ENCODE measurements around the gene FXYD5.

FXYD5 gene

GRCh38 chr19:35179830-35180229 lies 25.3 kb downstream of the FXYD5 start:
- no peak for ATAC-seq
- TF ChIP-seq ESRRG (CRISPR knock-in tag; IDR thresholded peaks at IDR 0.05), result no peak
- TF ChIP-seq CREB5 (CRISPR knock-in tag; IDR thresholded peaks at IDR 0.05; ENCODE audit: low read depth), result no peak
- no peak for TF ChIP-seq CSDC2 (CRISPR knock-in tag; IDR thresholded peaks at IDR 0.05)
- TF ChIP-seq ARNTL (CRISPR knock-in tag; IDR thresholded peaks at IDR 0.05; ENCODE audit: borderline replicate concordance, low read depth), result no peak
- TF ChIP-seq OSR1 (CRISPR knock-in tag; IDR thresholded peaks at IDR 0.05), result no peak
- no peak for TF ChIP-seq ZFP3 (CRISPR knock-in tag; IDR thresholded peaks at IDR 0.05)
- no peak for TF ChIP-seq TCF4 (CRISPR knock-in tag; IDR thresholded peaks at IDR 0.05; ENCODE audit: borderline replicate concordance)

GRCh38 chr19:35181387-35181786 lies 26.9 kb downstream of the FXYD5 start:
- no peak for TF ChIP-seq ZNF70 (CRISPR knock-in tag; IDR thresholded peaks at IDR 0.05)
- no peak for TF ChIP-seq CSDC2 (CRISPR knock-in tag; IDR thresholded peaks at IDR 0.05)
- no peak for TF ChIP-seq ZC3H10 (CRISPR knock-in tag; IDR thresholded peaks at IDR 0.05)
- no peak for TF ChIP-seq TOX (CRISPR knock-in tag; IDR thresholded peaks at IDR 0.05; ENCODE audit: borderline replicate concordance)
- no peak for TF ChIP-seq CREB5 (CRISPR knock-in tag; IDR thresholded peaks at IDR 0.05; ENCODE audit: low read depth)
- TF ChIP-seq ARNTL (CRISPR knock-in tag; IDR thresholded peaks at IDR 0.05; ENCODE audit: borderline replicate concordance, low read depth), result no peak
- no peak for TF ChIP-seq ZFP3 (CRISPR knock-in tag; IDR thresholded peaks at IDR 0.05)
- TF ChIP-seq ISL1 (CRISPR knock-in tag; IDR thresholded peaks at IDR 0.05), result no peak
- TF ChIP-seq GLIS3 (CRISPR knock-in tag; IDR thresholded peaks at IDR 0.05), result no peak
- no peak for TF ChIP-seq RARB (CRISPR knock-in tag; IDR thresholded peaks at IDR 0.05)
- TF ChIP-seq PATZ1 (CRISPR knock-in tag; IDR thresholded peaks at IDR 0.05; ENCODE audit: borderline replicate concordance), result no peak
- no peak for TF ChIP-seq SNAI2 (CRISPR knock-in tag; IDR thresholded peaks at IDR 0.05)
- TF ChIP-seq ESRRG (CRISPR knock-in tag; IDR thresholded peaks at IDR 0.05), result no peak
- no peak for ATAC-seq

- no peak for TF ChIP-seq ZFP30 (CRISPR knock-in tag; IDR thresholded peaks at IDR 0.05)
- TF ChIP-seq TCF4 (CRISPR knock-in tag; IDR thresholded peaks at IDR 0.05; ENCODE audit: borderline replicate concordance), result no peak
- TF ChIP-seq TOX (CRISPR knock-in tag; IDR thresholded peaks at IDR 0.05; ENCODE audit: borderline replicate concordance), result no peak
- no peak for TF ChIP-seq BACH2 (CRISPR knock-in tag; IDR thresholded peaks at IDR 0.05; ENCODE audit: borderline replicate concordance)
- no peak for TF ChIP-seq RARB (CRISPR knock-in tag; IDR thresholded peaks at IDR 0.05)
- no peak for TF ChIP-seq POU6F1 (CRISPR knock-in tag; IDR thresholded peaks at IDR 0.05; ENCODE audit: borderline replicate concordance, low read depth)
- TF ChIP-seq PATZ1 (CRISPR knock-in tag; IDR thresholded peaks at IDR 0.05; ENCODE audit: borderline replicate concordance), result no peak
- TF ChIP-seq CSDC2 (CRISPR knock-in tag; IDR thresholded peaks at IDR 0.05), result no peak
- TF ChIP-seq ISL1 (CRISPR knock-in tag; IDR thresholded peaks at IDR 0.05), result no peak
- no peak for TF ChIP-seq ZNF70 (CRISPR knock-in tag; IDR thresholded peaks at IDR 0.05)
- TF ChIP-seq ESRRG (CRISPR knock-in tag; IDR thresholded peaks at IDR 0.05), result no peak
- TF ChIP-seq SNAI2 (CRISPR knock-in tag; IDR thresholded peaks at IDR 0.05), result no peak
- TF ChIP-seq GLIS3 (CRISPR knock-in tag; IDR thresholded peaks at IDR 0.05), result no peak
- no peak for TF ChIP-seq ZFP3 (CRISPR knock-in tag; IDR thresholded peaks at IDR 0.05)
- no peak for ATAC-seq
These were observed 29.7 kb downstream of the FXYD5 start for GRCh38 chr19:35184267-35184666.

GRCh38 chr19:35184884-35185283 lies 30.3 kb downstream of the FXYD5 start:
- ATAC-seq, result no peak
- TF ChIP-seq ZNF8 (CRISPR knock-in tag; IDR thresholded peaks at IDR 0.05) (no peak), SNAI2 (CRISPR knock-in tag; IDR thresholded peaks at IDR 0.05) (no peak), CREB5 (CRISPR knock-in tag; IDR thresholded peaks at IDR 0.05; ENCODE audit: low read depth) (no peak), ESRRG (CRISPR knock-in tag; IDR thresholded peaks at IDR 0.05) (no peak), ZFP3 (CRISPR knock-in tag; IDR thresholded peaks at IDR 0.05) (no peak), ZC3H10 (CRISPR knock-in tag; IDR thresholded peaks at IDR 0.05) (no peak), TSHZ2 (CRISPR knock-in tag; IDR thresholded peaks at IDR 0.05) (no peak), RARB (CRISPR knock-in tag; IDR thresholded peaks at IDR 0.05) (no peak), ZNF565 (CRISPR knock-in tag; conservative IDR thresholded peaks at IDR 0.05; ENCODE audit: low read depth) (no peak), GLIS3 (CRISPR knock-in tag; IDR thresholded peaks at IDR 0.05) (no peak)

Data from SK-N-SH treated with all-trans-retinoic acid at 6 μM for 48 hours (cell line).